Suprapubic skin (tissue), 3 donors: ENCODE measurements around the gene RGS16.

Experiments used
- CTCF ChIP-seq, 2 donors: fragments of 200-600 bp in 1 of 2; fragments of 450-650 bp in 1 of 2; sonication (generic) in 1 of 2; IDR thresholded peaks; one replicate each; pipeline ENCODE4 v1.5.1; 2016 to 2019; ENCODE audit warnings: antibody characterized with exemption in 2 of 2, mild to moderate bottlenecking in 1 of 2, moderate library complexity in 1 of 2
- EP300 ChIP-seq: sonication (generic); formaldehyde crosslinking; IDR thresholded peaks from one replicate; pipeline ENCODE4 v1.6.1; 2017; ENCODE audit warnings: antibody characterized with exemption

- no peak for TF ChIP-seq CTCF (IDR thresholded peaks at IDR 0.05)
- no peak for TF ChIP-seq EP300
Observed at GRCh38 chr1:182610606-182611194, 6.5 kb upstream of the RGS16 start.
